Type B pancreatic cell (in vitro differentiated cells): ENCODE measurements around the gene TRAPPC10. TPM values are rescaled to one million over a fixed set of nuclear protein-coding genes. Genes with fewer than 3 reads are reported as not detected.
A peak's percentile ranks its signal among the peaks of the same experiment; 100 is the strongest.

ENCODE experiments used
- DNase-seq: peaks from one replicate; pipeline ENCODE4 v3.0.0; 2021; ENCODE audit warnings: mixed read lengths; ENCODE audit not compliant: unreplicated experiment; ENCODE audit errors: extremely low spot score
- H3K27ac Mint-ChIP-seq: 2 replicates; pipeline ENCODE4 v1.8.0; 2021; ENCODE audit warnings: mild to moderate bottlenecking, mixed read lengths
- H3K27me3 Mint-ChIP-seq: 2 replicates; pipeline ENCODE4 v1.8.0; 2021; ENCODE audit warnings: mixed read lengths
- H3K36me3 Mint-ChIP-seq: 2 replicates; pipeline ENCODE4 v1.8.0; 2021; ENCODE audit warnings: mixed read lengths
- H3K4me1 Mint-ChIP-seq: one replicate; pipeline ENCODE4 v1.8.0; 2021; ENCODE audit warnings: mixed read lengths; ENCODE audit not compliant: unreplicated experiment
- H3K4me3 Mint-ChIP-seq: 2 replicates; pipeline ENCODE4 v1.8.0; 2021; ENCODE audit warnings: mild to moderate bottlenecking, mixed read lengths
- H3K9me3 Mint-ChIP-seq: 2 replicates; pipeline ENCODE4 v1.8.0; 2021; ENCODE audit warnings: mixed read lengths
- CTCF ChIP-seq: fragments of 200-600 bp; sonication (generic); conservative IDR thresholded peaks from 2 replicates; pipeline ENCODE4 v1.5.0; 2021; ENCODE audit warnings: antibody characterized with exemption, mild to moderate bottlenecking
- total RNA-seq: library from RNA; stranded (reverse); gene quantifications from 2 replicates; pipeline ENCODE4 v1.2.1, GENCODE V29; 2021; ENCODE audit warnings: low replicate concordance

Gene TRAPPC10
- total RNA-seq, 1 donor from 2014 or later: 33.7 TPM

DNA sequence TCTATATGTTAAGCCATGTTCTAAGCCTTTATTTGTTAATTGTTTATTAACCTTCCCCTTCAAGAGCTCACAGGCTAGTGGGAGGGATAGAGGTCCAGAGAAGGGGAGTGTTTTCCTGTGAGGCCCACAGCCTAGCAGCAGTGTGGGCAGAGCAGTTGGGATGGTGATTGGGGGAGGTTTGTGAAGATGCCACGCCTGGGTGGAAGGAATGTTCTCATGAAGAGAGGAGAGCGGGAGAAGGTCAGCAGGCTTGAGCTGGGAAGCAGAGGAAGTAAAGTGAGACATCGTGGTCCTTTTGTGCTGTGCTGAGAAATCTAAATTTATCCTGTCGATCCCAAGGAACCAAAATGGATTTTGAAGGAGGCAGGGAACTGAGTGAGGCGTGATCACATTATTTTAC lies 42.6 kb downstream of the TRAPPC10 start:
- DNase-seq: no peak
- Mint-ChIP-seq H3K27me3 (no peaks in the 10 kb centered on the region), H3K9me3 (no peaks in the 10 kb centered on the region), H3K4me1 (peaks cover 21% of the 10 kb centered on the region), H3K36me3 (peaks cover 18% of the 10 kb centered on the region), H3K27ac (peak overlapping the region; percentile 55), H3K4me3 (peak overlapping the region; percentile 6)
- no peak for TF ChIP-seq CTCF

DNA sequence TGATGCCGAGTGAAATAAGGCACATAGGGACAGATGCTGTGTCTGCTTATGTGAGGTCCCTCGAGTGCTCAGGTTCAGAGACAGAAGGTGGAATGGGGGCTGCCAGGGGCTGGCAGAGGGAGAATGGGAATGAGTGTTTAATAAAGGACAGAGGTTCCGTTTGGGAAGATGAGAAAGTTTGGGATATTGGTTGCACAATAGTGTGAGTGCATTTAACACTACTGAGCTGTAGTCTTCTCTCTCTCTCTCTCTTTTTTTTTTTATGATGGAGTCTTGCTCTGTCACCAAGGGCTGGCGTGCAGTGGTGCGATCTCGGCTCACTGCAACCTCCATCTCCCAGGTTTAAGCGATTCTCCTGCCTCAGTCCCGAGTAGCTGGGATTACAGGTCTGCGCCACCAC lies 44.9 kb downstream of the TRAPPC10 start:
- Mint-ChIP-seq H3K27me3 (no peaks in the 10 kb centered on the region), H3K9me3 (no peaks in the 10 kb centered on the region), H3K4me1 (peaks cover 17% of the 10 kb centered on the region), H3K36me3 (peaks cover 18% of the 10 kb centered on the region), H3K27ac (no peak overlapping the region), H3K4me3 (no peak overlapping the region)
- no peak for DNase-seq
- no peak for TF ChIP-seq CTCF

GRCh38 chr21:44057960-44058651 lies 46.0 kb downstream of the TRAPPC10 start:
- peaks cover 13% of the 10 kb centered on the region for H3K4me1 Mint-ChIP-seq
- no peaks in the 10 kb centered on the region for H3K27me3 Mint-ChIP-seq
- no peak for DNase-seq
- H3K4me3 Mint-ChIP-seq: no peak overlapping the region
- H3K36me3 Mint-ChIP-seq: peaks cover 18% of the 10 kb centered on the region
- H3K27ac Mint-ChIP-seq: no peak overlapping the region
- no peaks in the 10 kb centered on the region for H3K9me3 Mint-ChIP-seq
- TF ChIP-seq CTCF: no peak

DNA sequence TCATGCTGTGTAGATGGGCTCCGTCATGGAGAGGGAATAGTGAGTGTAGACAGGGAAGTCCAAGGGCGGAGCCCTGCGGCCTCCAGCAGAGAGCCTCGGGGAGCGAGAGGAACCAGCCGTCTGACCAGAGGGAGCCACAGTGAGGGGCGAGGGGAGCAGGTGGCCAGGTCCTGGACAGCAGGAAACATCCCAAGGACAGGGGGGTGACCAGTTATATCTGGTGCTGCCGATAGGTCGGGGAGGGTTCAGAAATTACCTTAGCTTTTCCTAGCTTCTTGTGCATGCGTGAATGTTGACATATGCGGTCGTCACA lies 46.5 kb downstream of the TRAPPC10 start:
- no peak for TF ChIP-seq CTCF
- Mint-ChIP-seq H3K4me3 (no peak overlapping the region), H3K27ac (no peak overlapping the region)

DNA sequence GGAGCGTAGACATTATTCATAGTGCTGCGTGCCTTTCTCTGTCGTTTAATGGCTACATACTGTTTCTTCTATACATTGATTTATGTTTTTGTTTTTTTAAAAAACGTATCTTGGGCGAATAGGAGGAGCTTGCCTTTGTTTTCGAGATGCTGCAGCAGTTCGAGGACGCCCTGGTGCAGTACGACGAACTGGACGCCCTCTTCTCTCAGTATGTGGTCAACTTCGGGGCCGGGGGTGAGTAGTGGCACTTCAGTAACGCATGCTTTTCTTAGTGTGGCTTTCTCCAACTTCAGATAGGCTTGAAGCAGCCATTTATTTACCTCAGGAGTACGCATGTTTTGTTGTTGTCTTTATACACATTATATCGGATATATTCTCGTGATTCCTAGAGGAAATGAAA lies 46.9 kb downstream of the TRAPPC10 start:
- H3K4me3 Mint-ChIP-seq: no peak overlapping the region
- no peak for DNase-seq
- TF ChIP-seq CTCF: no peak
- no peaks in the 10 kb centered on the region for H3K27me3 Mint-ChIP-seq
- no peak overlapping the region for H3K27ac Mint-ChIP-seq
- peaks cover 8% of the 10 kb centered on the region for H3K4me1 Mint-ChIP-seq
- peaks cover 17% of the 10 kb centered on the region for H3K36me3 Mint-ChIP-seq
- H3K9me3 Mint-ChIP-seq: no peaks in the 10 kb centered on the region

More for the DNA sequence above, 46.5 kb downstream of the TRAPPC10 start:
- Mint-ChIP-seq H3K36me3 (peaks cover 18% of the 10 kb centered on the region), H3K27me3 (no peaks in the 10 kb centered on the region), H3K4me1 (peaks cover 11% of the 10 kb centered on the region), H3K9me3 (no peaks in the 10 kb centered on the region)
- no peak for DNase-seq

DNA sequence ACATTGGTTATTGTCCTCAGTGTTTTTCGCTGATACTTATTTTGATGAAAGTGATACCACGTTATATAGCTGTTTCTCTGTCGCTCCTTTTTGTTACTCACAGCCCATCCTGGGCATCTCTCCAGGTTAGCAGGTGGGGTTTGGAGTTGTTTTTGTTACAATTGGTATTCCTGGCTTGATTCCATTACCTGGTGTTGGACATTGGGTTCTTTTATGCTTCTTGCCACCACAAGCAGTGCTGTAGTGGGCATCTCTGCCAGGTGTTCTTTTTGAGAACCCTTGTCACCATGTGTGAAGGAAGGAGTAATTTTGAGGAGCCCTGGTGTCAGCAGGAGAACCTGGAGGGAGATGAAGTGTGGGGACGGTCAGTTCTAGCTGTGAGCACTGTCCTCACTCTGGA lies 47.6 kb downstream of the TRAPPC10 start:
- Mint-ChIP-seq H3K9me3 (no peaks in the 10 kb centered on the region), H3K27ac (no peak overlapping the region)

More for the DNA sequence above, 47.6 kb downstream of the TRAPPC10 start:
- DNase-seq: no peak
- Mint-ChIP-seq H3K4me1 (peaks cover 4% of the 10 kb centered on the region), H3K4me3 (no peak overlapping the region), H3K36me3 (peaks cover 15% of the 10 kb centered on the region), H3K27me3 (no peaks in the 10 kb centered on the region)
- TF ChIP-seq CTCF: no peak
